OCI-LY3 (cell line): ENCODE data around the gene FABP1.

Source experiments
- H2AFZ ChIP-seq: fragments of 200-600, 300-600 bp; shearing (Covaris generic); 2 replicates; pipeline ENCODE4 v1.6.0; 2014; ENCODE audit warnings: antibody characterized with exemption, low read depth, low read length
- H3K27ac ChIP-seq: fragments of 200-600, 300-600 bp; sonication (generic); 2 replicates; pipeline ENCODE4 v1.5.1; 2014; ENCODE audit warnings: mild to moderate bottlenecking, low read length, moderate library complexity, mixed read lengths
- H3K27me3 ChIP-seq: fragments of 200-600, 300-600 bp; sonication (generic); 2 replicates; pipeline ENCODE4 v1.6.1; 2014; ENCODE audit warnings: low read depth, low read length, mixed read lengths
- H3K36me3 ChIP-seq: fragments of 200-600, 300-600 bp; sonication (generic); replicated peaks from 2 replicates; pipeline ENCODE3; 2014; ENCODE audit warnings: low read depth, low read length, mixed read lengths
- H3K4me1 ChIP-seq: fragments of 300-600, 200-600 bp; sonication (generic); 2 replicates; pipeline ENCODE4 v1.6.1; 2014; ENCODE audit warnings: low read length, mixed read lengths
- H3K4me2 ChIP-seq: fragments of 200-600, 300-600 bp; sonication (generic); 2 replicates; pipeline ENCODE4 v1.6.1; 2014; ENCODE audit warnings: low read length, mixed read lengths
- H3K4me3 ChIP-seq: fragments of 300-600, 200-600 bp; sonication (generic); 2 replicates; pipeline ENCODE4 v1.5.1; 2014; ENCODE audit warnings: antibody characterized with exemption, mild to moderate bottlenecking, low read length, moderate library complexity
- H3K79me2 ChIP-seq: fragments of 300-600, 200-600 bp; shearing (Covaris generic); 2 replicates; pipeline ENCODE4 v1.6.1; 2014; ENCODE audit warnings: mild to moderate bottlenecking, low read length, mixed read lengths
- H3K9ac ChIP-seq: fragments of 300-600, 200-600 bp; shearing (Covaris generic); 2 replicates; pipeline ENCODE4 v1.6.0; 2014; ENCODE audit warnings: mild to moderate bottlenecking, low read length, moderate library complexity
- H3K9me3 ChIP-seq: fragments of 200-600, 300-600 bp; shearing (Covaris generic); 2 replicates; pipeline ENCODE4 v1.6.1; 2014; ENCODE audit warnings: low read length, mixed read lengths; ENCODE audit not compliant: insufficient read depth
- H4K20me1 ChIP-seq: fragments of 200-600, 300-600 bp; sonication (generic); 2 replicates; pipeline ENCODE4 v1.6.1; 2016; ENCODE audit warnings: low read length, mixed read lengths; ENCODE audit not compliant: insufficient read depth
- CTCF ChIP-seq: fragments of 200-600, 300-600 bp; sonication (generic); IDR thresholded peaks from 2 replicates; pipeline ENCODE4 v1.5.1; 2014; ENCODE audit warnings: antibody characterized with exemption, low read length, low read depth
- EZH2phosphoT487 ChIP-seq: fragments of 200-600 bp; shearing (Covaris generic); IDR thresholded peaks from 2 replicates; pipeline ENCODE4 v1.6.1; 2018; ENCODE audit warnings: antibody characterized with exemption, mixed run types, low read depth

FABP1 gene

GRCh38 chr2:88097192-88097591, 30.7 kb downstream of the FABP1 start:
- Histone ChIP-seq H3K27me3 (peaks cover under 1% of the 10 kb centered on the region; the same call in 1 of the 2 replicates), H3K4me2 (no peak overlapping the region), H3K4me3 (no peak overlapping the region), H3K9ac (no peak overlapping the region), H3K4me1 (no peaks in the 10 kb centered on the region), H4K20me1 (no peaks in the 10 kb centered on the region), H3K9me3 (no peaks in the 10 kb centered on the region), H2AFZ (no peak overlapping the region), H3K36me3 (no peaks in the 10 kb centered on the region), H3K27ac (no peak overlapping the region), H3K79me2 (no peaks in the 10 kb centered on the region)
- no peak for TF ChIP-seq CTCF
- no peak for TF ChIP-seq EZH2phosphoT487

DNA sequence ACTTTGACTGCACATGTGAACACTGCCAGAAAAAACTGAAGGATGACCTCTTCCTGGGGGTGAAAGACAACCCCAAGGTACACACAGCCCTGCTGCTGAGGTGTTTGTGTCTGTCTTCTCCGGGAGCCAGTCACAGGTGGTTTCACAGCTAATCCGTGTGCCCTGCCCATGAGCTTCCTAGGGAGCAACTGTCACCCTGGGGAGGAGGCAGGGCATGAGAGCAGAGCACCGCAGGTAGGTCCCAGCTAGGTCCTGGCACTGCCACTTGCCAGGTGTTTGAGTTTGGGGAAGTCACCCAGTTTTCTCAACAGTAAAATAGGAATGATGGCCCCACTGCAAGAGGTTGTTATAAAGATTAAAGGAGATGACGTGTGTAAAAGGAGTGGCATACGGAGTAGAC, 31.2 kb downstream of the FABP1 start:
- no peaks in the 10 kb centered on the region; the same call in 1 of the 2 replicates for H3K27me3 ChIP-seq
- no peaks in the 10 kb centered on the region for H3K36me3 ChIP-seq
- H3K9ac ChIP-seq, result no peak overlapping the region
- H3K4me2 ChIP-seq, result no peak overlapping the region
- no peaks in the 10 kb centered on the region for H3K4me1 ChIP-seq
- H3K79me2 ChIP-seq, result no peaks in the 10 kb centered on the region
- no peaks in the 10 kb centered on the region for H4K20me1 ChIP-seq
- H2AFZ ChIP-seq, result no peak overlapping the region
- TF ChIP-seq EZH2phosphoT487, result no peak
- TF ChIP-seq CTCF, result no peak
- no peak overlapping the region for H3K4me3 ChIP-seq
- no peaks in the 10 kb centered on the region for H3K9me3 ChIP-seq
- no peak overlapping the region for H3K27ac ChIP-seq

- H3K4me1 ChIP-seq, result no peaks in the 10 kb centered on the region
- H3K4me3 ChIP-seq, result no peak overlapping the region
- H2AFZ ChIP-seq, result no peak overlapping the region
- H3K9ac ChIP-seq, result no peak overlapping the region
- no peaks in the 10 kb centered on the region for H3K79me2 ChIP-seq
- H3K27ac ChIP-seq, result no peak overlapping the region
- H4K20me1 ChIP-seq, result no peaks in the 10 kb centered on the region
- H3K4me2 ChIP-seq, result no peak overlapping the region
- no peaks in the 10 kb centered on the region; the same call in 1 of the 2 replicates for H3K27me3 ChIP-seq
- TF ChIP-seq CTCF (no peak), EZH2phosphoT487 (no peak)
- no peaks in the 10 kb centered on the region for H3K9me3 ChIP-seq
- H3K36me3 ChIP-seq, result no peaks in the 10 kb centered on the region
Observed at GRCh38 chr2:88095022-88095421, 32.8 kb downstream of the FABP1 start.

GRCh38 chr2:88092773-88093172, 35.1 kb downstream of the FABP1 start:
- no peaks in the 10 kb centered on the region for H3K9me3 ChIP-seq
- no peak overlapping the region for H3K4me3 ChIP-seq
- no peak overlapping the region for H3K27ac ChIP-seq
- H3K4me2 ChIP-seq, result no peak overlapping the region
- H2AFZ ChIP-seq, result no peak overlapping the region
- no peaks in the 10 kb centered on the region for H4K20me1 ChIP-seq
- H3K79me2 ChIP-seq, result no peaks in the 10 kb centered on the region
- no peak overlapping the region for H3K9ac ChIP-seq
- H3K36me3 ChIP-seq, result no peaks in the 10 kb centered on the region
- H3K27me3 ChIP-seq, result no peaks in the 10 kb centered on the region; the same call in 1 of the 2 replicates
- no peak for TF ChIP-seq EZH2phosphoT487
- TF ChIP-seq CTCF, result no peak
- H3K4me1 ChIP-seq, result no peaks in the 10 kb centered on the region
